HepG2 (cell line): ENCODE data around the gene MTHFS. TPM values are rescaled to one million over a fixed set of nuclear protein-coding genes. Genes with fewer than 3 reads are reported as not detected.
A peak's percentile ranks its signal among the peaks of the same experiment; 100 is the strongest.

Source experiments
- AKNA ChIP-seq: sonication (generic); formaldehyde crosslinking; IDR thresholded peaks from 2 replicates; pipeline ENCODE4 v1.4.0; 2020; ENCODE audit warnings: missing genetic modification reagents, borderline replicate concordance
- BHLHE40 ChIP-seq: IDR thresholded peaks from 2 replicates; pipeline ENCODE4 v1.6.1; 2011; ENCODE audit warnings: low read length, improper control_type of control experiment
- CBX2 ChIP-seq, 2 experiments: fragments of 200-600 bp in 1 of 2; sonication (generic); formaldehyde crosslinking in 1 of 2; IDR thresholded peaks; 2 replicates each; pipeline versions ENCODE4 v1.7.0 to v1.8.1; 2018 to 2022; ENCODE audit warnings: low read depth in 2 of 2, low read length in 1 of 2, mild to moderate bottlenecking in 1 of 2, missing genetic modification reagents in 1 of 2
- CENPX ChIP-seq: sonication (generic); formaldehyde crosslinking; IDR thresholded peaks from 2 replicates; pipeline ENCODE4 v1.9.0; 2021; ENCODE audit warnings: mild to moderate bottlenecking, missing genetic modification reagents, moderate library complexity
- DBP ChIP-seq: sonication (generic); formaldehyde crosslinking; IDR thresholded peaks from 2 replicates; pipeline ENCODE4 v1.4.0; 2020; ENCODE audit warnings: missing genetic modification reagents; ENCODE audit errors: not compliant biosample characterization
- FOSL1 ChIP-seq: sonication (generic); formaldehyde crosslinking; IDR thresholded peaks from 2 replicates; pipeline ENCODE4 v1.9.0; 2021; ENCODE audit warnings: missing genetic modification reagents, borderline replicate concordance
- FOXK1 ChIP-seq: sonication (generic); formaldehyde crosslinking; IDR thresholded peaks from 2 replicates; pipeline ENCODE4 v1.4.0; 2020; ENCODE audit warnings: low read depth, missing genetic modification reagents, borderline replicate concordance
- GATAD1 ChIP-seq: IDR thresholded peaks from 2 replicates; pipeline ENCODE4 v1.6.1; 2016; ENCODE audit warnings: missing genetic modification reagents, missing compliant biosample characterization
- HCFC1 ChIP-seq: fragments of 150-350 bp; IDR thresholded peaks from 2 replicates; pipeline ENCODE4 v1.6.1; 2014; ENCODE audit warnings: low read depth, low read length
- HNRNPUL1 ChIP-seq: fragments of 200-400 bp; formaldehyde crosslinking; IDR thresholded peaks from 2 replicates; pipeline ENCODE4 v1.6.1; 2017; ENCODE audit warnings: low read depth, mild to moderate bottlenecking, low read length, moderate library complexity
- MEIS2 ChIP-seq: sonication (generic); formaldehyde crosslinking; IDR thresholded peaks from 2 replicates; pipeline ENCODE4 v1.9.0; 2021; ENCODE audit warnings: mild to moderate bottlenecking, missing genetic modification reagents
- NCOA5 ChIP-seq: sonication (generic); formaldehyde crosslinking; IDR thresholded peaks from 2 replicates; pipeline ENCODE4 v1.4.0; 2020; ENCODE audit warnings: missing genetic modification reagents
- TP53 ChIP-seq: sonication (generic); formaldehyde crosslinking; conservative IDR thresholded peaks from 2 replicates; pipeline ENCODE4 v1.4.0; 2020; ENCODE audit warnings: missing genetic modification reagents
- U2AF1 ChIP-seq: fragments of 200-400 bp; formaldehyde crosslinking; optimal IDR thresholded peaks from 2 replicates; pipeline ENCODE3; 2017; ENCODE audit warnings: mild to moderate bottlenecking, low read depth, low read length
- ZBTB49 ChIP-seq: sonication (generic); formaldehyde crosslinking; IDR thresholded peaks from 2 replicates; pipeline ENCODE4 v1.4.0; 2020; ENCODE audit warnings: missing genetic modification reagents, borderline replicate concordance
- ZNF17 ChIP-seq: sonication (generic); formaldehyde crosslinking; IDR thresholded peaks from 2 replicates; pipeline ENCODE4 v1.5.0; 2020; ENCODE audit warnings: mild to moderate bottlenecking, missing genetic modification reagents
- ZNF543 ChIP-seq: sonication (generic); formaldehyde crosslinking; IDR thresholded peaks from 2 replicates; pipeline ENCODE4 v1.4.0; 2020; ENCODE audit warnings: mild to moderate bottlenecking, missing genetic modification reagents
- ZNF574 ChIP-seq: sonication (generic); formaldehyde crosslinking; IDR thresholded peaks from 2 replicates; pipeline ENCODE4 v1.4.0; 2020; ENCODE audit warnings: missing genetic modification reagents
- polyA plus RNA-seq, 8 experiments: library from polyadenylated mRNA; depleted of rRNA in 3 of 8; stranded (reverse) in 7 of 8; unstranded in 1 of 8; fragments of >200 nt; fragmentation: Illumina TruSeq in 4 of 8; extraction: Trizol in 4 of 8; gene quantifications; 2 replicates each; pipeline versions ENCODE4 v1.2.1 to v1.2.3, GENCODE V29; 2011 to 2016; ENCODE audit warnings: low read depth in 4 of 8, missing spikeins in 1 of 8, mixed read lengths in 1 of 8; ENCODE audit not compliant: insufficient read depth in 1 of 8
- total RNA-seq, 5 experiments: library from RNA; depleted of rRNA; stranded (reverse); fragments of >200 nt; fragmentation: Illumina TruSeq; extraction: Trizol; gene quantifications; 2 replicates each; pipeline ENCODE4 v1.2.3, GENCODE V29; 2016; ENCODE audit warnings: low read depth in 1 of 5

MTHFS gene
- total and polyA plus RNA-seq, 2 of the 13 experiments (the other 11 are each of a cell fraction or from before 2014, with no cell fraction given), result 37.0 to 49.7 TPM

- TF ChIP-seq AKNA (no peak), ZNF574 (CRISPR knock-in tag) (peak; percentile 86), ZNF543 (CRISPR knock-in tag) (no peak; the same call in 1 of the 2 replicates), BHLHE40 (peak; percentile 44; the same call in 1 of the 2 replicates), GATAD1 (peak; percentile 40), NCOA5 (CRISPR knock-in tag) (no peak), CENPX (CRISPR knock-in tag) (no peak), FOSL1 (CRISPR knock-in tag) (0 out of 2 replicates have a peak, but pooled peaks have one; percentile 19), CBX2 (IDR thresholded peaks at IDR 0.05; ENCODE audit: low read depth, low read length) (no peak), CBX2 (CRISPR knock-in tag; IDR thresholded peaks at IDR 0.05; ENCODE audit: low read depth) (no peak), ZNF17 (CRISPR knock-in tag) (0 out of 2 replicates have a peak, but pooled peaks have one; percentile 50), TP53 (CRISPR knock-in tag) (no peak; the same call in 1 of the 2 replicates), DBP (CRISPR knock-in tag) (no peak), HCFC1 (no peak), MEIS2 (CRISPR knock-in tag) (peak; percentile 77), U2AF1 (no peak), HNRNPUL1 (0 out of 2 replicates have a peak, but pooled peaks have one; percentile 26), FOXK1 (0 out of 2 replicates have a peak, but pooled peaks have one; percentile 23), ZBTB49 (CRISPR knock-in tag) (no peak)
These were observed at the start of gene MTHFS (continued) for GRCh38 chr15:79896634-79897379.
